Activated CD4-positive, alpha-beta T cell treated with anti-CD3 and anti-CD28 coated beads, Interleukin-2, amount 50 U/mL, for 16 hours (primary cell): Measurements from ENCODE around the gene WASF3.

Source experiments
- DNase-seq: peaks from one replicate; pipeline ENCODE4 v3.0.0-alpha.2; 2020

The WASF3 gene

DNA sequence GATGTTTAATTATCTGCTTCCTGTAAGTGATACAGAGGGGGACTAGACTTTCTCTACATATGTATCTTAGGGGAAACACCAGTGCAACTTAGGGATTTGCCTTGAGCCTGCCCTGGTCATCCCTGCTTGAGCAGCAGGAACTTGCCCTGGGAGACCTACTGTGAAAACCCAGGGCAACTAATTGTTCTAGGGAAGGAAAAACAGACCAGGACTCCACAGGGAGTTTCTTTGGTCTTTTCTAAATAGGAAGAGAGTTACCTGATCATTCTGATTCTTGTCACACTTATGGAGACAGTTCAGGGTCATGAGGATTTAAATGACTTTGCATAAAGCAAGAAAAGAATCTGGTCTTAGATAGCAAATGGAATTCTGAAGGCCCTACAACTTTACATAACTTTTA lies 89.1 kb downstream of the WASF3 start:
- no peak for DNase-seq

DNA sequence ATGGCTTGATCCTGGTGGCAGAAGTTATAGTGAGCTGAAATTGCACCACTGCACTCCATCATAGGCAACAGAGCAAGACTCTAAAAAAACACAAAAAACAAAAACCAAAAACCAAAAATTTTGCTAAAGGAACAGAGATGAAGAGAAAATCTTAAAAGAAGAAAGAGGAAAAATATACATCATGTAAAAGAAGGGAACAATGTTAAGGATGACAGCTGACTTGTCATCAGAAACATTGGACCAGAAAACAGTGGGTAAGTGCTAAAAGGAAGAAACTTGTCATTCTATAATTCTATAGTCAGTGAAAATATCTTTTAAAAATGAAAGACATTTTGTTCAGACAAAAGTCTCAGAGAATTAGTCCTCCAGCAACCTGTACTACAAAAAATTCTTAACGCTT lies 93.8 kb downstream of the WASF3 start:
- no peak for DNase-seq

DNA sequence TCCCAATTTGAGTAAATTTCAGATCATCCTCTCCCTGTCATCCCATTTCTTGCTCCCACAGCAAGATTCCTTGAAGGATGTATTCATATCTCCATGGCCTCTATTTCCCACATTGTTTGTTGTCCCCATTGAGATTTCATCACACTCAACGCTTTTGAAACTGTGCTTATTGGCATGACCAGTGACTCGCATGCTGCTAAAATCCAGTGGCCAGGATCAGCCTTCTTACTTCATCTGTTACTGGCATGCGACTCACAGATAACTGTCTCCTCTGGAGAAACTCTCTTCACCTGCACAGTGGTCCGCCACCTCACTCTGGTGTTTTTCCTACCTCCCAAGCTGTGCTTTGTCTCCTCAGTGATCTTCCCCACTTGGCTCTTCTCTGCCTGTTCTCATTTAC lies 95.8 kb downstream of the WASF3 start:
- DNase-seq, result no peak

DNA sequence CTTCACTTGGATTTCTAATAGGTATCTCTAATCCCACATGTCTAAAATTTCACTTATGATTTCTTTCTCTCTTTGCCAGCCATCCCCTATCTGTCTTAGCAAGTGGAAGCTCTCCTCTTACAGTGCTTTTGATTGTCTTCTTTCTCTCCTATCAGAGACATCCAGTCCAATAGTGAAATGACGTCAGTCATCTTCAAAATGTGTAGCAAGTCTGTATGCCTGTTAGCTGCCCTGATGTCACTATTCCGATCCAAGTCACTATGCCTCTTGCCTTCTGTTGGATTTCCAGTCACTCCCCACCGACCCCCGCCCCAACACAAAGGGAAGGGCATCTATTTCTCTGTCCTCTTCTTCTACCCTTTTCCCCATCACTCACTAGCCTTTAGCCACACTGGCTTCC lies 96.4 kb downstream of the WASF3 start:
- no peak for DNase-seq

DNA sequence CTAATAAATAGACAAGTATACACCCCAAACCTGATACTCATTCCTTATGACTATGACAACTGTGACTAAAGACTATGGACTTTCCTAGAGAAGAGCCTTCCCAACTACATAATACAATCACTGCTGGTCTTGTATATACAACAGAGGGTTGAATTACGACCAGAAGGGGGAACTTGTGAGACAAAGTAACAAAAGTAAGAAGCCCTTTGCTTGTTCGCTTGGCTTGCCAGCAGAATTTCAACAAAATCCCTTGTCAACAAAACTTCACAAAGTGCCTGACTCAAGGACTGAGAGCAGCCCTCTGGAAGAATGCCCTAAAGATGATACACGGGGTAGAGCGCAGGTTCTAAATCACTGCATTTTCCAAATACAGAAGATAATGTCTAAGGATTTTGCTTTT lies 99.4 kb downstream of the WASF3 start:
- DNase-seq, result no peak

DNA sequence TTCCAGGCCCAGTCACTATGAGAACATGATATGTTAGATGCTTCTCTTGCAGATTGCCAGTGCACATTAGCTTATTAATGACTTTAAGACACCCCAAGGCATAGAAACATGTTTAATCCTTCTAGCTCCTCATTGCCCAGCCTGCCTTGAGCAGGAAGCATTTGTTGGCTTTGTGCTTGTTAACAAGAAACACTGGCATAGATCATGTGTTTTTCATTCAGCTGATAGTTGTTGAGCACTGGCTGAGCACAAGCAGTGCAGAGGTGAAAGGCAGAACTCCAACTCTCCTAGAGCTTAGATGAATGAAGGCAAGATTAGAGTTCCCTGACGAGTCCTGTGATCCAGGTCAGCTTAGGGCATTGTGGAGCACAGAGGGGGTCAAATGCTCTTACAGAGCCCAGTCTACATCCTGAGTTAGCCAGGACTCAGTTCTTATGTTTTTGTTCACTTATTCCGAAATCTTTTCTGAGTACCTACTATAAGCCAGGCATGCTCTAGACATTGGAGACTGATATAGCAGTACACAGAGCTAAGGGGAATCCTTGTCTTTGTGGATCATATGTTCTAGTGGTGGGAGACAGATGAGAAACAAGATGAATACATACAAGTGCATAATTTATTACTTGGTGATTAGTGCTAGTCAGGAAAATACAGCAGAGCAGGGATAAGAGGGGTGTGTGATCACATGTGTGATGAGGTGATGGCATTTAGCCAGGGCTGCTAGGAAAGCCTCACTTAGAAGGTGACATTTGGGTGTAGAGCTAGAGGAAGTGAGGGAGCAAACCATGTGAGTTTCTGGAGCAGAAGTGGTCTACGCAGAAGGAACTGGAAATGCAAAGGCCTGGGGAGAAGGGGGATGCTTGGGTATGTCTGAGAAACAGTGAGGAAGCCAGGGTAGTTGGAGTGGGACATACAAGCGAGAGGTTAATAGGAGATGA lies 101.2 kb downstream of the WASF3 start:
- DNase-seq, result no peak

DNA sequence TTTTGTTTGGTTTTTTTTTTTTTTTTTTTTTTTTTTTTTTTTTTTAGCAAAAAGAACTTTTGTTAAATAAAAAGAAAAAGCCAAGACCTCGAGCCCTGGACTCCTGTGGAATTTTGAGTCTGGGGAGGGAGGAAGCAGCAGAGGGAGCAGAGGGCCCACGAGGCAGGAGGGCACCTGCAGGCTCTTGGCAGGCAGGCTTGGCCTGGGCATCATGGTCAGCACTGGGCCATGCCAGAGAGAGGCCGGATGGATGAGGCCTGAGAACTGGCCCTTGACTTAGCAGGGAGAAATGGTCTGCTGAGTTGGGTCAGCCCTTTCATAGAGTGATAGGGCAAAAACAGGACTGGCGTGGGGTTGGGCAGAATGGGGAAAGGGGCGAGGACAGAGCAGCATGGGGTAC lies 102.7 kb downstream of the WASF3 start:
- DNase-seq, result no peak

DNA sequence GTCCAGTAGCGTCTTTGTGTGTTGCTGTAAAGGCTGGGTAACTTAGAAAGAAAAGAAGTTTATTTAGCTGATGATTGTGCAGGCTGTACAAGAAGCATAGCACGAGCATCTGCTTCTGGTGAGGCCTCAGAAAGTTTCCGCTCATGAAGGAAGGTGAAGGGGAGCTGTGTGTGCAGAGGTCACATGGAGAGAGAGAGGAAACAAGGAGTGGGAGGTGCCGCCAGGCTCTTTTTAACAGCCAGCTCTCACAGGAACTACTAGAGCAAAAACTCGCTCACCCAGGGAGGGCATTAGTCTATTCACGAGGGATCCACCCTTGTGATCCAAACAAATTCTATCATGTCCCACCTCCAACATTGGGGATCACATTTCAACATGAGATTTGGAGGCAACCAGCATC lies 103.3 kb downstream of the WASF3 start:
- DNase-seq, result no peak

DNA sequence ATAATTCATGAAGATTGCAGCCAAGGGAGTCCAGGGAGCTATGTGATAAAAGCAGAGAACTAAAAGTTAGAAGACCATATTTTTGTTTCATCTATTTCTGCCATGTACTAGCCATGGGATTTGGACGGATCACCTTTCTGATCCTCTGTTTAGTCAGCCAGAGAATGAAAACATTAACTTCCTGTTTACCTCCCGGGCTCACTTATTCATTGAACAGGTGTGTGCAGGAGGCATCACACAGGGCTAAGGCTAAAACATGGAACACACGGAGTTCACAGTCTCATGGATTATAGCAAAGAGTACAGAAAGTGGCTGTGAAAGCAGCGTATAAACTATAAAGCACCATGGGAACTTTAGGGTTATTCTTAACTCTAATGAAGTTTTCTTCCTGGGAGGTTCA lies 106.3 kb downstream of the WASF3 start:
- no peak for DNase-seq

DNA sequence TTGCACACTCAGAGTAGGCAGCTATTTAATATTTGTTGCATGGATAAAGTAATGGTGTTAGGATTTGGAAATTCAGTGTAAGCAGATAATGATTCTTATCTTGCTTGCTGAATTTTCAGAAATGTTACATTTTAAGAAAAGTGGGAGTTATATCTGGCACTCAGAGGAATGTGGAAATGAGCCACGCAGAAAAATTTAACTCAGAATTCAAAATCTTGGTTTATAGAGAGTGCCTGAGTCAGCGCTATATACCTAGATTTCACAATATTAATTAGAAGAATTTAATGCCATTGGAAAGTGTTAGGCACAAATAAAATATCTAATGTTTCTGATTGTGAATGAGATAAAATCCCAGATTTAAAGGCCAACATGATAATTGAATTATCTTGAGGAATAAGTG lies 106.8 kb downstream of the WASF3 start:
- no peak for DNase-seq

DNA sequence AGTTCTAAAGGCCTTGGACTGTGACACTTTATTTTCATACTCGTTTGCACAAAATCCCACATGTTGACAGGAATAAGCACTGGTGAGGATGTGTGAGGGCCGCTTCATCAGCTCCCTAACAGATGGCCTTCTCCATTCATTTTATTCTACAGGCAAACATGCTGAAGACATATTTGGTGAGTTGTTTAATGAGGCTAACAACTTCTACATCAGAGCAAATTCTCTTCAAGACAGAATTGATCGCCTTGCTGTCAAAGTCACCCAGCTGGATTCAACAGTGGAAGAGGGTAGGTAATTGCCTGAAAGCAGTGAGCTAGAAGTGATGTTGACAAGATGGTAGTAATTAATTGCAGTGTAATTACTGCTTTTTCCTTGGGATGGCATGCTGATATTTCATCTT lies 107.4 kb downstream of the WASF3 start:
- no peak for DNase-seq

DNA sequence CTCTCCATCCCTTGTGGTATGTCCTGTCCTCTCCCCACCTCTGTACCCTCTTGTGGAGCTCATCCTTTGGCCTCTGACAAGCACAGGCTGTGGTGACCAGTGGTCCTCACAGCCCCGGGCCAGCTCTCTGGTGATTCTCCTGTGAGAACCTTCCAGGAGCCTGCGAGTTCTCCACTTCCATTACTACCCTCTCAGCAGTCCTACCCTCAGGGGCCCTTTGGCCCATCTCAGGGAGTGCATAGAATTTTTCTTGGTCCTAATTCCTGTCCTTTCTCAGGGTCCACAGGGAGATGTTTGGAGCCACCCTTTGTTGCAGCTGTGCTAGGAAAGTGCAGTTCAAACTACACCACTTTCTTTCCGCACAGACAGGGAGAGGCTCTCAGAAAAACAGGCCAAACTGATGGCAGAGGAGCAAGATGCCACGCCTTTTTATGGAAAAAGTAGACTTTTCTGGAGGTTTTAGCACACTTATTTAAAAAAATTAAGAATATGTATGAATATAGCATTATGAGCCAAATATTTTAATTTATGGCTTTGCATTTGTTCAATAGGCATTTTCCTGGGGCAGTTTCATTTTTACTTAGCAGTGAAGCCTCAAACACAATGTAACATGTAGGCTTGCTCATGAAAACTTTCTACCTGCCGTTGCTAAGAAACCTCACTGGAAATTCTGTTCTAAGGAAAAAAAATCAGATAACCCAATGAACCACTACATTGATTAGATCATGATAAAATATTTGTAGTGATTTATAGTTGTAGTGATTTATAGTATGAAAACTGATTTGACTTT lies 111.1 kb downstream of the WASF3 start:
- no peak for DNase-seq

DNA sequence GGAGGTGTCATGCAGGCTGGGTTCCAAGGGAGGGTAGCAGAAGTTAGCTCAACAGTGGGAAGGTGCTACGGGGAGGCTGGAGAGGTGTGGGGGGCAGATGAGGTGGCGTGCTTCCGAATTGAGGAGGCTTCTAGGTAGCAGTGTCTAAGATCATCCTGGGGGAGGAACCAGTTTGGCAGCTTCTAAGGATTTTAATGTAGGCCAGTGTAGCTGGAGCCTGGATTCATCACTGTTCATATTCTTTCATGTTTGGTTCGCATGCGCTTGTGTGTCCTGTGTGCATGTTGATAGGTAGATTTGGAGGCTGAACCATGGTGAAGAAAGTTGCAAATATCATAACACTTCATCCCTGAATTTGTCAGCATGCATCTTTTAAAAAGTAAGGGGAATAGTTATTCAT lies 116.4 kb downstream of the WASF3 start:
- DNase-seq, result no peak

DNA sequence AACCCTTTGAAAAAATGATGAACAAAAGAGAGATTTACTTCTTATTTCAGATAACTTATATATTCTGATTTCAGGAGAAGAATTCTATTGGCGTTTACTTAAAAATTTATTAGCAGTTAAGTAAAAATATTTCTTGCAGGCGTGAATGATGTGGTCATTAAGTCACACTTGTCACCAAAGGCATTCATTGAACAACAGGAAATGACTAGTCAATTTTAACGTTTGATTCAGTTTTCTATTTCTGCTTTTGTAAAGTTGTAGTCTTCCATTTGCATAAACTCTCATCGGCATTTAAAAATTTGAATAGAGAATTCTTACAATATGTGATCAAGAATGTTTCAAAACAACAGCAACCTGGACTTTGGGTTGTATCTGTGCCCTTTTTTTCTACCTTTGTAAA lies 119.7 kb downstream of the WASF3 start:
- DNase-seq, result no peak

DNA sequence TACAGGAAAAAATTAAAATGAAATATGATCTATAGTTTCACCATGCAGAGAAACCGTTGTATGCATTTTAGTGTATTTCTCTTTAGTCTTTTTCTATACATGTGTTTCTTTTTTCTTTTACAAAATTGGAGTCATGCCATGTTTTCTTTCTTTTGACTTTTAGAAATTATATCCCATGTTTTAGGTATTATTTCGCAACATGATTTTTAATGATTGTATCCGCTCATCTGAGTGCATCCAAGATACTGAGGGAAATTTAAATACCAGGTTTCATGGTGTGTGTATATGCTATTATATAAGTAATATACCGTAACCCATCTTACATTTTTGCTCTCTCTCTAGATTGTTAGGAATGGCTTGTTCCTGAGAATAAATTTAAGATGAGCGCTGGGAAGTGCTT lies 120.8 kb downstream of the WASF3 start:
- DNase-seq, result no peak

DNA sequence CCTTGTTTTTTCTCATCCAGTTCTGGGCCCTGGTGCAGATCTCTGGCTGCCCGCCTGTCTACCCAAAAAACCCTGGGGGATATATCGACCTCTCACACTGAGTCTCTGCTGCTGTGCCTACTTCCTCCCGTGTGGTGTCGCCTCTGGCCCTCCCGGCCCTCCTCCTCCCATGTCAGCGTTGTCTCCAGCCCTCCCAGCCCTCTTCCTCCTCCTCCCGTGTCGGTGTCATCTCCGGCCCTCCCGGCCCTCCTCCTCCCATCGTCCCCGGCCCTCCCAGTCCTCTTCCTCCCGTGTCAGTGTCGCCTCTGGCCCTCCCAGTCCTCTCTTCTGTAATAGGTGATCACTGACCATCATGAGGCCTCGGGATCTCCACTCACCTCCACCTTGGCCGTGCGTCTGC lies 121.3 kb downstream of the WASF3 start:
- DNase-seq, result no peak

DNA sequence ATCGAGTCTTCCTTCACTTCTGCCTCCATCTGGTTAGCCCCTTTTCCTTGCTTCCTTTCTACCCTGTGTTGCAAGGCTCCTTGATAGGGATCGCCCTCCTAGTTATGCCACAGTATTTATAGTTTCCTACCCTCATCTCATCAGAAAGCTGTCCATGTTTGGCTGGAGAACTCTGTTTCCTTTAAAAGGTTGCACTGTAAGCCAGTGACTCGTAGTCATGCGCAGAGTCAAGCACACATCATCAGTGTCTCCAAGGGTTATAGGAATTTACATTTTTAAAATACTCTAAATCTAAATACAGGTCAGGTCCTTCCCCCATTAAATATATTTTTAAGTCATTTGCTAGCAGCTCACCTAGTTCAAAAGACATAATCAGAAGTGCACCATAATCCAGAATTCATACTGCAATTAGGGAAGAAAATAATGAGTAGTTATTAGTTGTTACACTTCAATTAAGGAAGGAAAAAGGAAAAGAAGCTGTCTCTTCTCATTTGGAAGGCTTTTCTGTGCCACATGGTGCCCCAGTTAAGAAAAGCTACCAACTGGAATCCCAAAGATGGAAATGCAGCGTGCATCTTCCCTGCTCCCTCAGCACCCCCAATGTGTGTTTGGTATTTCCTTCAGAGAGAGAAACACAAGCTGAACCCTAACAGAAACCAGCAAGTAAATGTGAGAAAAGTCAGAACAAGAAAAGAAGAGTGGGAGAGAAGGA lies 122.1 kb downstream of the WASF3 start:
- no peak for DNase-seq

DNA sequence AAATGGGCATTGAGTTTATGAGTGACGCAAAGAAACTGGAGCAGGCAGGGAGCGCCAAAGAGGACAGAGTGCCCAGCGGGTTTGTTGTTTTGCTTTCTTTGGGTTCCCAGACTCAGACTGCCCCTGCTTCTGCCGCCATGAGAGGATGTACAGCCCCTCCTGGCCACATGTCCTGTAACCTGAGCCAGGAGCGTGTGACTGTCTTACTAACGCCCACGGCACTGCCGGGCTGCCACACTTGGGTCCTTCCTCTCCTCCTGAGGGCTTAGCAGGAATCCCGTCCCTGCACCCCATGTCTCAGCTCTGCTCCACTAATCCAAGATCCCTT lies 122.6 kb downstream of the WASF3 start:
- no peak for DNase-seq

DNA sequence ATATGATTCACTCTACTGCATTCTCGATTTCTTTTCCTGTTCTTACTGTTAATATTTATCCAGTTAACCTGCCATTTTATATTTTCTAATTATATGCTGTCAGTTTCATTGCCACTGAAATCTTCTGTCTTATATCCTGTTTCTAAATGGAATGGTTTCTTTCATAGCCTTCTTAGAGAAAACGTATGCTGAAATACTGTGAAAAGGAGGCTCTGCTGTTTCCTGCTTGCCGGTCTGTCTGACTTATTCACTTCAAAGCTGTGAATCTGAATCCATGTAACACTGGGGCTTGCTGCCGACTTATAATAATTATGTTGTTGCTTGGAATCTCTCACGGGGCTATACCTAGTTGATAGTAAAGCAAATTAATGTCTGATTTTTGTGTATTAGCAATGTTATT lies 123.1 kb downstream of the WASF3 start:
- no peak for DNase-seq

DNA sequence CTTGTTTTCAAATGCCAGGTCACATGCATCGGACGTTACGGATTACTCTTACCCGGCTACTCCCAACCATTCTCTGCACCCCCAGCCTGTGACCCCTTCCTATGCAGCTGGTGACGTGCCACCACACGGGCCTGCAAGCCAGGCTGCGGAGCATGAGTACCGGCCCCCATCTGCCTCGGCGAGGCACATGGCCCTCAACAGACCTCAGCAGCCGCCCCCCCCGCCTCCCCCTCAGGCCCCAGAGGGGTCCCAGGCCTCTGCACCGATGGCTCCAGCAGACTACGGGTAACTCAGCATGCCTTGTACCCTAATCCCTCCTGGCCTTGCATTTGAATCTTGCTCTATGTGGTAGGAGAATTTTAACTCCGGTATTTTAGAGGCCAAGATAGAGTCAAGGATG lies 123.6 kb downstream of the WASF3 start:
- no peak for DNase-seq

DNA sequence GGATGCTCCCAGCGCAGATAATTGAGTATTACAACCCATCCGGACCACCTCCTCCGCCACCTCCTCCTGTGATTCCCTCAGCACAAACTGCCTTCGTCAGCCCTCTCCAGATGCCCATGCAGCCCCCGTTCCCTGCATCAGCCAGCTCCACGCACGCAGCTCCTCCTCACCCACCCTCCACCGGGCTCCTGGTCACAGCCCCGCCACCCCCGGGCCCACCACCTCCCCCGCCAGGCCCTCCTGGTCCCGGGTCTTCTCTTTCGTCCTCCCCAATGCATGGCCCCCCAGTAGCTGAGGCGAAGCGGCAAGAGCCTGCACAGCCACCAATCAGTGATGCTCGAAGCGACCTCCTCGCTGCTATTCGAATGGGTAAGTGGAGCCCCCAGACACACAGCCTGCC lies 125.1 kb downstream of the WASF3 start:
- DNase-seq, result no peak

DNA sequence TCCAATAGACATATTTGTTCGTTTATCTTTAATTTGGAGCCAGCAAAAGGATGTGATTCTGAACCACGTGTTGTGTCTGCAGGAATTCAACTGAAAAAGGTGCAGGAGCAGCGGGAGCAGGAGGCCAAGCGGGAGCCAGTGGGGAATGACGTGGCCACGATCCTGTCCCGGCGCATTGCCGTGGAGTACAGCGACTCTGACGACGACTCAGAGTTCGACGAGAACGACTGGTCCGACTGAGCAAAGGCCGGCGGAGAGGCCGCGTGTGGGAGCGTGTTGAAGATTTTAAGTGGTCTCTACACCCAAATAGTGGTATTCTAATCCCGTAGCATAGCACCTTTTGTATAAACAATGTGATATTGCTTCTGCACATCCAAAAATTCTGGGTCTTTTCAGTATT lies 128.1 kb downstream of the WASF3 start:
- DNase-seq, result no peak

DNA sequence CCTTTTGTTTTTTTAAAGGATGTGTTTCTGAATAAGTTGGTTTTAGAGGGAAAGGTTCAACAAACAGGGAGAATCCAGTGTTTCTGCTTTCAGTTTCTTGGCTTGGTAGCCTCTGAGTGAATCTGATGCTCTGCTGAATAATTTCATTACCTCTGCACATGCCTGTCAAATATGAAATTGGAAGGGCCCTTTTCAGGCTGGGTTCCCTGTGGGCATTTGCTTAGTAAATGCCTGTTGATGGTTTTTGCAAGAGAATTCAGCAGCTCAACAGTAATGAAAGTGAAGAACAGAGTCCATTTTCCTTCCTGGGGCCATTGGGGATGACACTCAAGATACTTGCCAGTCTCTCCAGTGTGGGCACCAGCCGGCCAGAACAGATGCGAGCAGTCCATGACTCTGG lies 128.8 kb downstream of the WASF3 start:
- no peak for DNase-seq

DNA sequence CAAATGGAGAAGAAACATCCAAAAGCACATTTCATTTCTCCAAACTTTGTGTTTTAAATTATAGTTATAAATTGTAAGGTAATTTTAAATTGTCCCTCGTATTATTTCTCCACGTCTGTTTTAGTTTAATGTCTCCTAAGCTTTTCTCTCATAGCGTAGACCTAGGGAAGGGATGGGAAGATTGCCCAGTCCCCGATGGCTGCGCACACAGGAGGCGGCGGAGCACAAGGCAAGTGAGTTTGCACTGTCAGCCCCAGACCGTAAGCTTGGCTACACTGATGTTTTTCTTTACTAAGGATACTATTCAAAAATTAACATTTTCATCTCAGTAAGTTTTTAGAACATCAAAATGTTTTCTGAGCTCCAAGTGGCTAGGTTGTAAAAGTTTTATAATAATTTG lies 130.8 kb downstream of the WASF3 start:
- no peak for DNase-seq
